8988T (cell line): ENCODE measurements around the gene TLR5.
A peak's percentile ranks its signal among the peaks of the same experiment; 100 is the strongest.
"Not testable (repeated sequence)": the region's sequence is repeated elsewhere in the genome, so short reads cannot be mapped to it uniquely, and the experiment has no call there.

Experiments
- DNase-seq: peaks from one replicate; pipeline ENCODE4 v3.0.0; 2011

TLR5 gene, protein sequence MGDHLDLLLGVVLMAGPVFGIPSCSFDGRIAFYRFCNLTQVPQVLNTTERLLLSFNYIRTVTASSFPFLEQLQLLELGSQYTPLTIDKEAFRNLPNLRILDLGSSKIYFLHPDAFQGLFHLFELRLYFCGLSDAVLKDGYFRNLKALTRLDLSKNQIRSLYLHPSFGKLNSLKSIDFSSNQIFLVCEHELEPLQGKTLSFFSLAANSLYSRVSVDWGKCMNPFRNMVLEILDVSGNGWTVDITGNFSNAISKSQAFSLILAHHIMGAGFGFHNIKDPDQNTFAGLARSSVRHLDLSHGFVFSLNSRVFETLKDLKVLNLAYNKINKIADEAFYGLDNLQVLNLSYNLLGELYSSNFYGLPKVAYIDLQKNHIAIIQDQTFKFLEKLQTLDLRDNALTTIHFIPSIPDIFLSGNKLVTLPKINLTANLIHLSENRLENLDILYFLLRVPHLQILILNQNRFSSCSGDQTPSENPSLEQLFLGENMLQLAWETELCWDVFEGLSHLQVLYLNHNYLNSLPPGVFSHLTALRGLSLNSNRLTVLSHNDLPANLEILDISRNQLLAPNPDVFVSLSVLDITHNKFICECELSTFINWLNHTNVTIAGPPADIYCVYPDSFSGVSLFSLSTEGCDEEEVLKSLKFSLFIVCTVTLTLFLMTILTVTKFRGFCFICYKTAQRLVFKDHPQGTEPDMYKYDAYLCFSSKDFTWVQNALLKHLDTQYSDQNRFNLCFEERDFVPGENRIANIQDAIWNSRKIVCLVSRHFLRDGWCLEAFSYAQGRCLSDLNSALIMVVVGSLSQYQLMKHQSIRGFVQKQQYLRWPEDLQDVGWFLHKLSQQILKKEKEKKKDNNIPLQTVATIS

DNA sequence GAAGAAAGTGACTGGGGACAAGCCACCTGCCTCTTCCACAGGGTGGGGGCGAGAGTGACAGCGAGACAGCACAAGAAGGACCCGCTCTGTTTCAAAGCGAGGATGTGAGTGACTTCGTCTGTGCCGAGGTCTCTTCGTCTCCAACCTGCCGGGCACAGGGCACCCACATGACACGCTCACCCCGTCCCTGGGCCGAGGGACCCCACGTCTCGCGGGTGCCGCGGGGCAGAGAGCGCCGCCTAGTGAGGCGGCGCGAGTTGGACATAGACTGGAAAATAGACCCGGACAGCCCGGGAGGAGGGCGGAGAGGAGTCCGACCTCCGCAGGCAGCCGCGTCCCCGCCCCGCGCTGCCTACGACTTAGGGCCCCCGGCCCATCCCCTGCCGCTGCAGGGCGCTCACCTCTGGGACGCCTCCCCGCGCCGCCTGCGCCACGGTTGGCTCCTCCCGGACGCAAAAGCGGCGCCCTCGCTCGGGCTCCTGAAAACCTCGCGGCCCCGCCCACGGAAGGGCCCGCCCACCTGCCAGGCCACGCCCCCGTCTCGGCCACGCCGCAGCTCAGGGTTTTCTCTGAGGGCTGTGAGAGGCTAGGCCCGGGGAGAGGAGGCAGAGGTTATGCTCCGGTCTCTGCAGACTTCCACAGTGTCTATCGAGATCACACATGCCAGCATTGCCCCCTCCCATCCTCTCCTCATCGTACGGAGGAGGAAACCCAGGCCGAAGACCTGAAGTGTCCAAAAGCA is at the start of gene TLR5:
TLR5 (minus strand) TSS at position 454 of the 742 bp plus-strand sequence. CDS start 30,217 bp downstream, outside the sequence.
- peak; percentile 85 for DNase-seq

DNA sequence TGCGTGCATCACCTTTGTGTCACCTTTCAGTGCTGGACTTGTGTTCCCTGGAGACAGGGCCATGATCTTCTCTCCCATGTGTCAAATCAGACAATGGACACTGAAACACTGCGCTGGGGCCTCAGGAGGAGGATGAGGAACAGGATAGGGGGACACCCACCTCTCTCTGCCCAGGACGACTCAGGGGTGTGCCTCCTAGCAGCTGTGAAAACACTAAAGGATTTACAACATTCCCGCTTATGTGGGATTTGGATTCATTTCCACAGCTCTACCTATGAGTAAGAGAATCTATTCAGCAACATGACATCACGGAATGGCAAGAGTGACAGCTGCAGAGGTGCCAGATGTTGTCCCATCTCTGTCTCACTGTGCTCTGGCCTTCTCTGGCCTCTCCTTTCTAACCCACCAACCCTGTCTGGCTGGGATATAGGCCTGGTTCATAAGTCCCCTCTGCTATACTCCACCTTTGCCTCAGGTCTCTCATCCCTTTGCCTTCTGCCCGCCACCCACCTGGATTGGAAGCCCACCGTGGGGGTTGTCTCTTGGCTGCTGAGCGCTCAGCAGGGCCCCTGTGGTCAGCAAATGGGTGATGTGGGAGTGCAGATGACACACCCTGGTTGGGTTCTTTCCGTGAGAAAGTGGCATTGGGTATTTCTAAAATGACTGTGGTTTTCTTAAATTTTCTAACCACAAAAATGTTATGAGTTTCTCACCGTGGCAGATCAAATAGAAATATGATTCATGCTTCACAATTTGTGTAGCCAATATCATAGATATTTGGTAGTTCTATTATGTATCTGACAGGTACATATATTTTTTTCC is 47.1 kb upstream of the TLR5 start:
- DNase-seq, result no peak

DNA sequence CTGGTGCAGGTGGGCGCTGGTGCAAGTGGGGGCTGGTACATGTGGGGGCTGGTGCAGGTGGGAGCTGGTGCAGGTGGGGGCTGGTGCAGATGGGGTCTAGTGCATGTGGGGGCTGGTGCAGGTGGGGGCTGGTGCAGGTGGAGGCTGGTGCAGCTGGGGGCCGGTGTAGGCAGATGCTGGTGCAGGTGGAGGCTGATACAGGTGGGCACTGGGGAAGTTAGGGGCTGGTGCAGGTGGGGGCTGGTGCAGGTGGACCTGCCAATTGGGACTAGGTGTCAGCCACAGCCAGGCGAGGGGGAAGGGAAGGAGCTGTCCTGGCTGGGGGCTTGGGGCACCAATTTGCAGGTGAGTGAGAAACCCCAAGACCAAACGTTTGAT is 46.5 kb upstream of the TLR5 start:
- DNase-seq, result no peak

DNA sequence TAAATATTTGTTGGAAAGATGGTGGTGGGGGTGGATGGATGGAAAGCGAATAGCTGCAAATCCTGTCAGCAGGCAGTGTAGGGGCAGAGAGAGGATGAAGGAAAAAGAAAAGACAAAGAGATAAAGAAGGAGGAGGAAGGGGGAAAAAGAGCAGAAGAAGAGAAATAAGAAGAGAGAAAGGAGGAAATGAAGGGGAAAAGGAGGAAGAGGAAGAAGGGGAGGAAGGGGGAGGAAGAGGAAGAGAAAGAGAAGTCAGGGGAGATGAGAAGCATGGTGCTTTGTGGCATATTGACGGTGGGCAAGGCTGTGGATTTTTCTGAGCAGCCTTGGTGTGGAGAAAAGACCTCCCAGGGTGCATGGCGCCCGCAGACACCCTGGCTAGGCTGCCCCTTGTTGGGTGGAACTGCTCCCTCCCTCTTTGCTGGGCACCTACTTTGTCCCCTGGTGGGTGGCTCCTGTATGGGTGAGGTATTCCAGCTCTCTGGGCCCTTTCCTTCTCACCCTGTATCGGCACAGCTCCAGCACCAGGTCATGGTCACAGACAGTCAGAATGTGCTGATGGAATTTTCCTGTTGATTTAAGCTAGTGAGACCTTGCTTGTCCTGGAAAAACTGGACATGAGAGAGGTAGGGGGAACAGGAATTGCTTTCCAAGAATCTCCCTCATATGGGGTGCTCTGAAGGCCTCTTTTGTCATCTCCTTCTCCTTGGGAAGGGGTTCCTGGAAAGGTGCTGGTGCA is 45.7 kb upstream of the TLR5 start:
- no peak for DNase-seq

DNA sequence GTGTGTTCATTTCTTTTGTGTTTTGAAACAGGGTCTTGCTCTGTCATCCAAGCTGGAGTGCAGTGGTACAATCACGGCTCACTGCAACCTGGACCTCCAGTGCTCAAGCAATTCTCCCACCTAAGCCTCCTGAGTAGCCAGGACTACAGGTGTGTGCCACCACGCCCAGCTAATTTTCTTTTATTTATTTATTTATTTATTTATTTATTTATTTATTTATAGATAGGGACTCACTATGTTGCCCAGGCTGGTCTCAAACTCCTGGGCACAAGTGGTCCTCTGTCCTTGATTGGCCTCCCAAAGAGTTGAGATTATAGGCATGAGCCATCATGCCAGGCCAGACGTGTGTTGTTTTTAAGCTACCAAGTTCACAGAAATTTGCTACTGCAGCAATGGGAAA is 43.8 kb upstream of the TLR5 start:
- DNase-seq, result no peak

DNA sequence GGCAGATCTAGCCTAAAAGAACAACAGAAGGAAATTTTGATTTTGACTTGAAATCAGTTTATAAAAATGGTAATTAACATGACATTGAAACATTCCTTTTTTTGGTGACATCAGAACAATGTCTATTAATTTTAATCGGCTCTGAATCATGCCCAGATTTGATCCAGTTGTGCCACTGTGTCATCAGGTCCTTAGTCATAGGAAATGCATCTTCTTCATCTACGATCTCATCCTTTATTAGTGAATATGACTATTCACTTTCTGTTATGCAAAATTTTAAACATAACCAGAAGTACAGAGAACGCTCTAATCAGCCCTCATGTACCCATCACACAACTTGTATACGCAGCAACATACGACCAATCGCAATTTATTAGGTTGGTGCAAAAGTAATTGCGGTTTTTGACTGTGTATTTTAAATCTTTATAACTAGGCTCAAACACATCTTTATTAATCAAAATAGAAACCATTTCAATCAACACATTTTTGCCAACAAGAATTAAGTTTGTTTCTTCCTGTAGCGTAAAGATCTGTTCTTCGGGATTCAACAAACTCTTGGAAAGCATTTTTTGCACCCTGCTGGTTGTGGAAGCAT is 40.3 kb upstream of the TLR5 start:
- no peak for DNase-seq

DNA sequence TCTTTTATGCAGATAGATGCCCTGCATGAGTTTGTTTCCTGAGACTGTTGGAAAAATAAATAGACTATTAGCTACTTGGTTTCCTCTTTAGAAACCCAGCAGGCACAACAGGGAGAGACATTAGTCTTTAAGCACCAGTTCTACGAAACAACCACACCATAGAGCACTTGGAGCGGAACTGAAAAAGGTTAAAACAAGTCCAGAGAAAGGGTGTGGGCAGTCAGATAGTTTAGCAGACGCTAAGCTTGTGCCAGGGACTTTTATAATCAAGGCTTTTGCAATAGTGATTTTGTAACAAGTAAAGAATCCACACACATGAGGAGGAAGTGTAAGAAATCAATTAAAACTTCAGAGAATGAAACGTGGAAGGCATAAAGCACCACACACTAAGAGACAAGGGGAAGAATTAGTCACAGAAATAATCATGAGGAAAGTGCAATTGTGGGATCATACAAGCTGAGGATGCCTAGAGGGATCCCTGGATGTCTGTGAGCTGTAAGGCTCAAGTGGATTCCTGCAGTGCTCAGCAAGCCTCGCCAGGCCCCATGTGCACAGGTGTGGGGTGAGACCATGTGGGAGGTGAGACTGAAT is 37.8 kb upstream of the TLR5 start:
- DNase-seq, result no peak

DNA sequence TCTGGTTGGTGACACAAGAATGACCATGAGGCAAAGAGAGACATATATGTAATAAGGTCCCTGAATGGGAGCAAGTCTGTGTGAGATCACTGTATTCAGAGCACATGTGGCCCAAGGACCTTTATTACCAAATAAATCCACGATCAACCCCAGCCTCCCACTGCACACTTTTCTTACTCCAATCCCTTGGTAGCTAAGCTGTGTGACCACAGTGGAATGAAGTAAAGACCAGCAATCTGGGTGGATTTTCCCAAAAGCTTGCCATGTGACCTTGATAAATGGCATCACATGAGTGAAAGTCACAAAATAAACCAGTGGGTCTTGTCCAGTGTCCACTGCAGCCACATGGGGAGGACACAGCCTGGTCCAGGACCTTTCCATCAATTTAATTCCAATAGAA is 36.7 kb upstream of the TLR5 start:
- no peak for DNase-seq

DNA sequence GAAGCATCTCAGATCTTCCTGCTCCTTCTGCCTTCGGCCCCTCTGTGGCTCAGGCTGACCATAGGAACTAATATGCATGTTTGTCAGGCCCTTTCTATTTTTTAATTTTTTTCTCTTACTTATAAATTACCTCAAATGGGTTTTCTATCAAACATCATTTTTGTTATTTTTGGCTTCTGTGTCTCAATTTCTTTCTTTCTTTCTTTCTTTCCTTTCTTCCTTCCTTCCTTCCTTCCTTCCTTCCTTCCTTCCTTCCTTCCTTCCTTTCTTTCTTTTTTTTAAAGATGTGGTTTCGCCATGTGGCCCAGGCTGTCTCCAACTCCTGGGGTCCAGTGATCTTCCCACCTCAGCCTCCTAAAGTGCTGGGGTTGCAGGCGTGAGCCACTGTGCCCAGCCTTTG is 36.2 kb upstream of the TLR5 start:
- no peak for DNase-seq

DNA sequence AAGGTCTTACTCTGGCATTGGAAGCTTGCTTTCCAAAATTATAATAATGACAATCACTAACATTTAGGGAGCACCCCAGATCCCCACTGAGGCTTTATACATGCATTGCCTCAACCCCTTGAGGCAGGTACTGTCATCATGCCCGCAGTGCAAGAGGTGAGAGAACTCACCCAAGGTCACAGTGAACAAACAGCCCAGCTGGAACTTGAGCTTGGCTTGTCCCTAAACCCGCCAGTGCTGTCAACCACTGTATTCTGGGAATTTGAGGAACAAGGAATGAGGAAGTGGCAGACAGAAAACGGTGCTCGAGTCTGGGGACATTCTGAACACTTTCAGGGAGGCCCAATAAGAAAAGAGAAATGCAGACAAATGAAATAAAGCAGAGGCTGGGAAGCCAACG is 34.6 kb upstream of the TLR5 start:
- DNase-seq, result no peak

DNA sequence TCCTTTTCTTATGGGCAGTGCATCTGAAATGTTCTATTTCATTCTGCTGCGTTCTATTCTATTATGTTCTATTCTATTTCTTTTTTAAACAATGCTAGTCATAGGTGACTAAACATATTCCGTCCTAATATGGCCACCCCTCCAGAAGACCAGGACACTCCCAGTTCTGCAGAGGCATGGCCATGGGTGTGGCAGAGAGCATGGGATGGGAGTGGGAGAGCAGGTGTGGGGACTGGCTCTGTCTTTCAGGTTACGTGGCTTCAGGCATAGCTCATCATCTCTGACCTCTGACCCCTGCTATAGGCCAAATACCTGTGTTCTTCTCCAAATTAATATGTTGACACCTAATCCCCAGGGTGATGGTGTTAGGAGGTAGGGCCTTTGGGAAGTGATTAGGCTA is 33.4 kb upstream of the TLR5 start:
- DNase-seq, result no peak

DNA sequence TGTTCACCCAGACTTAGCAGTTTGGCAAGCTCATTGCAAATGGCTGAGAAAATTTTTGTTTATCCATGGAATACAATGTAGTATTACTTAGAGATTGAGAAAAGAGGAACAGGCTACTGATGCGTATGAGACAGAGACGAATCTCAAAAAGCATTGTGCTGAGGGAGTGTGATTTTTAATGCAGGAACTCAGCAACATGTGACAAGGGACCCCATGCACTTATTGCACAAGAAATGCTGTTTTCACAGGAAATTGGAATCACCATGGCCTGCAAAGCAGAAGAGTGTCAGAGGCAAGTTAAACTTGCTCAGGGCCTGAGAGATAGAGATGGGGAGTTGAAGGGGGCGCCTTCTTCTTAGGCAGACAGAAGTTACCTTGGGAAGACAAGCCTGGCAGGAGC is 32.6 kb upstream of the TLR5 start:
- DNase-seq, result no peak

DNA sequence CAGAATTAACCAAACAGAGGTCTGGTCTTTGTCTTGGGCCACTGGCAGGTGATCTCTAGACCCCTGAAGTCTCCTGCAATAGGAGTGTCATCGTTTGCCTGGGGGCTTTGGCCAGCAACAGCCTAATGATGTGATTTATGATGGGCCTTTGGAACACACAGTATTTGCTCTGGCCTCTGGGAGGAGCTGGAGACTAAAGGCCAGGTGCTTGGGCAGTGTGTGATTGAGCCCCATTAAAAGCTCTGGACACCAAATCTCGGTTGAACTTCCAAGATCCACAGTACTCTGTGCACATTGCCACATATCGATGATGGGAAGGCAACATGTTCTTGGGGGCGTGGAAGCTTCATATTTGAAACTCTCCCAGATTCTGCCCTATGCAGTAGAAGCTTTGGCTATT is 32.0 kb upstream of the TLR5 start:
- DNase-seq, result no peak

DNA sequence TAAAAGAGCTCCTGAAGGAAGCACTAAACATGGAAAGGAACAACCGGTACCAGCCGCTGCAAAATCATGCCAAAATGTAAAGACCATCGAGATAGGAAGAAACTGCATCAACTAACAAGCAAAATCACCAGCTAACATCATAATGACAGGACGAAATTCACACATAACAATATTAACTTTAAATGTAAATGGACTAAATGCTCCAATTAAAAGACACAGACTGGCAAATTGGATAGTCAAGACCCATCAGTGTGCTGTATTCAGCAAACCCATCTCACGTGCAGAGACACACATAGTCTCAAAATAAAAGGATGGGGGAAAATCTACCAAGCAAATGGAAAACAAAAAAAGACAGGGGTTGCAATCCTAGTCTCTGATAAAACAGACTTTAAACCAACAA is 26.4 kb upstream of the TLR5 start:
- DNase-seq, result not testable (repeated sequence)

DNA sequence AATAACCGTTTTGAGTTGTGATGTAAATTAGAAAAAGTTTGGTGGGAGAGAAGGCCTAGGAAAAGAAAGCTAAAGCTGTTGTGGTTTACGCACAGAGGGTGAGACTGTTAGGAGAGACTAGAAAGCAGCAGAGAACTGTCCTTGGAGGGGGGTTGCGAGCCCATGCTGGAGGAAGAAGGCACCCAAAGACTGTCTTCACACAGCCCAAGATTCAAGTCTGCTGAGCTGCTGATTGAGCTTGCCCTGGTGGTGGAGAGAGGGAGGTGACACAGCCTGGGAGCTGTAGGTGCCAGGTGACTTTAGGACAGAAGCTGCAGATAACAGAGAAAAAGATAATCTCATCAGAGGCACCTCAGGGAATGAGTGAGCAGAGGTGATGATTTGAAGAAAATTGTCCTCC is 18.3 kb upstream of the TLR5 start:
- no peak for DNase-seq

DNA sequence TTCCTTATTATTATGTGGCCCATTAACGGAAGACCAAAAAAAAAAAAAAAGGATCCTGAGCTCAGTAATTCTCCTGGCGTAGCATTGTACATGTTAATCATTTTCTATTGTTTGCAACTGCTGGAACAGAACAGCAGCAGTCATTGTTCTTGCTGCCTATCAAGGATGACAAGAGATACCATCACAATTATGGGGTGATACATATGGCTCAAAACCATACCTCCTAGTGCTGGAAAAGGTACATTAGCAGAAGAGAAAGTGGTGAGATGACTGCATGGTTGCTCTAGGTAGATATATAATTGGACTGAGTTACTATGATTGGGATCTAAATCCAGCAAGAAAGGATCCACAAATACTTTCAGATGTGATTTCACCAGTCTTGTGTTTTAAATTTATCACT is 13.3 kb upstream of the TLR5 start:
- no peak for DNase-seq

DNA sequence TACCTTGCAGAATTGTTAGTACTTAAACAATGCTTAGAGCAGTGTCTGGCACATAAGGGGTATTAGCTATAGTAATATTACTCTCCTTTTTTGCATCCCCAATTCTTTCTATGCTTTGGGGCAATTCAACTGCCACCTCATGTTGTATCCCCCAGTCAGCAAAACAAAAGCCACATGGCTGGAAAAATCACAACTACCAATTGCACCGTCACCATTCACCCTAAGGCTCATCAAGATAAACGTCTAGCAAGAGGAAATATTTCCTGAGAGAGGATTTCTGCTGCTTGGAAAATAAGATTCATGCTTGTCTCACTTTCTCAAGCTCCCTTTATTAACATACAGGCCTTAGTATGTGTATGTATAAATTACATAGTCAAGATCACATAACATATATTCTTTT is 12.1 kb upstream of the TLR5 start:
- no peak for DNase-seq

DNA sequence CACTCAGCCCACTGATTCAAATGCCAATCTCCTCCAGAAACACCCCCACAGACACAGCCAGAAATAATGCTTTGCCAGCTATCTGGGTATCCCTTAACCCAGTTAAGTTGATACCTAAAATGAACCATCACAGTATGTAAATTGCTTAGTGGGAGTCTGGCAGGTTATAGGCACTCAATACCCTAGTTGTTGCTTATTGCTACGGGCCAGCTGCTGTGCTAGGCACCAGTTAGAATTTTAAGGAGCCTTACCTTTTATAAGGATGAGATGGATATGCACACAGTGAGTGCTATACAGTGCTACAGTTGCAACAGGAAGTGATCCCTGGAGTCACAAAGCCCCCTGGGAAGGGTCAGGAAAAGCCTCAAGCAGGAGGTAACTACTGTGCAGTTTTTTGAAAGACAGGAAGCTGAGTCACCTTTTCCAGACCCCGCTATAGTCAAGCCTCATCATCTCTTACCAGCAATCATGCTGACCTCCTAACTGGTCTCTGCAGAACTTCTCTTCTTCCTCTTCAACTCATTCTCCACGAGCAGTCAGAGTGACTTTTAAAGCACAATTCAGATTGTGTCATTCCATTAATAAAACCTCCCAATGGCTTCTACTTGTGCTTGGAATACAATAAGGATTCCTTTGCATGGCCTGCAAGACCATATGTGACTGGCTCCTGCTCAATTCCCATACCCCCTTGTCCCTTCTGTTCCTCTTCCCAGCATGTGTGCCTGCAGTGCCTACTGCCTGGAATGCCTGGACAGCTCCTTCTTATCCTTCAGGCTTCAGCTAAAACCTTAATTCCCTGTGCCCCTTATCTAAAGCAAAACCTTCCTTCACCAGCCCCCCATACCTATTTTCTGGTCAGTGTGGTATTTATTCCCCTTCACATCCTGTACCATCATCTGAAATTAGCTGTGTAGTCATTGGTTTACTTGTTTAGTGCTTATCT is 10.4 kb upstream of the TLR5 start:
- no peak for DNase-seq

DNA sequence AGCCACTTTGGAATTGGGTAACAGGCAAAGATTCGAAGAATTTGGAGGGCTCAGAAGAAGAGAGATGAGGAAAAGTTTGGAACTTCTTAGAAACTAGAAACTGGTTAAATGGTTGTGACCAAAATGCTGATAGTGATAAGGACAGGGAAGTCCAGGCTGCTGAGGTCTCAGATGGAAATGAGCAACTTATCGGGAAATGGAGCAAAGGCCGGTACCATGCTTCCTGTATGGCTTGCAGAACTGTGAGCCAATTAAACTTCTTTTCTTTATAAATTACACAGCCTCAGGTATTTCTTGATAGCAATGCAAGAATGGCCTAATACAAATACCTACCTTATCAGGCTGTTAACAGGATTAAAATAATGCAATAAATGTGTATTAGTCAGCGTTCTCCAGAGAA is 9.4 kb upstream of the TLR5 start:
- no peak for DNase-seq

DNA sequence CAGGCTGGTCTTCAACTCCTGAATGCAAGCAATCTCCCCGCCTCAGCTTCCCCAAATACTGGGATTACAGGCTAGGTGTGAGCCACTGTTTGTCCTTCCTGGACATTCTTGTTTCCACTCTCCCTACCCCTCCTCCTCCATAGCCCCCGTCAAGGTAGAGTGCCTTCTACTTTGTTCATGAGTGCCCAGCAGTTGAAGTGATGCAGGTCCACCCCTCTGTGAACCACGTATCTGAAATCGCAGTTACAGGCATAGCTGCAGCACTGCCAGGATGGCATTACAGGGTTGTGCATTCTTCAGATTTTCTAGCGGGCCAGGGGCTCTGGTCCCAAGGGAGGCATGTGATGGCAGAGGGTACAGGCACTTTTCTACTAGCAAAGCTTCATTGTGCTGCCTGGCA is 7.4 kb upstream of the TLR5 start:
- no peak for DNase-seq
